Natural killer cell treated with Interleukin-12 subunit alpha and Interleukin-12 subunit beta and Interleukin-15 and Interleukin-18, amount 100 ng/mL, for 72 hours (primary cell): ENCODE data around the gene PRR36. TPM values are rescaled to one million over a fixed set of nuclear protein-coding genes. Genes with fewer than 3 reads are reported as not detected.

Source experiments
- ATAC-seq, 2 donors: fragments of 150-1000 bp; cut with Tn5 transposase in 1 of 2; sonication (Bioruptor Pico), chemical (Tn5 transposase) in 1 of 2; 2 replicates each; pipeline ENCODE4 v1.10.0; 2021
- DNase-seq: peaks from one replicate; pipeline ENCODE4 v3.0.0; 2022; ENCODE audit warnings: low spot score
- H3K27ac Mint-ChIP-seq, 2 donors: 1 replicate in 1 of 2; 2 replicates in 1 of 2; pipeline ENCODE4 v1.8.0; 2022; ENCODE audit warnings: mixed read lengths in 2 of 2, mild to moderate bottlenecking in 1 of 2, moderate library complexity in 1 of 2
- H3K27me3 Mint-ChIP-seq, 2 donors: 1 replicate in 1 of 2; 2 replicates in 1 of 2; pipeline ENCODE4 v1.8.0; 2022; ENCODE audit warnings: mixed read lengths in 2 of 2
- H3K36me3 Mint-ChIP-seq: one replicate; pipeline ENCODE4 v1.8.0; 2022; ENCODE audit warnings: mixed read lengths
- H3K4me1 Mint-ChIP-seq, 2 donors: 1 replicate in 1 of 2; 2 replicates in 1 of 2; pipeline ENCODE4 v1.8.0; 2022; ENCODE audit warnings: low read depth in 2 of 2, mixed read lengths in 2 of 2, mild to moderate bottlenecking in 1 of 2
- H3K4me3 Mint-ChIP-seq: one replicate; pipeline ENCODE4 v1.8.0; 2022; ENCODE audit warnings: mixed read lengths
- H3K9me3 Mint-ChIP-seq: 2 replicates; pipeline ENCODE4 v1.8.0; 2022; ENCODE audit warnings: mixed read lengths
- total RNA-seq, 2 donors: library from RNA; stranded (reverse); gene quantifications; one replicate each; pipeline ENCODE4 v1.2.3, GENCODE V29; 2022

Gene PRR36
- total RNA-seq, 2 donors from 2014 or later = not detected

GRCh38 chr19:7916955-7917266 is 42.7 kb upstream of the PRR36 start:
- Mint-ChIP-seq H3K27ac (no peak overlapping the region), H3K27me3 (peaks cover 6 to 7% of the 10 kb centered on the region in 2 donors), H3K4me1 (peaks cover 14 to 21% of the 10 kb centered on the region in 2 donors), H3K9me3 (no peaks in the 10 kb centered on the region), H3K4me3 (peak overlapping the region; percentile 72), H3K36me3 (no peaks in the 10 kb centered on the region)
- DNase-seq = no peak
- ATAC-seq = no peak

GRCh38 chr19:7916103-7916954 is 42.1 kb upstream of the PRR36 start:
- Mint-ChIP-seq H3K27ac (no peak overlapping the region), H3K4me1 (peaks cover 14 to 21% of the 10 kb centered on the region in 2 donors), H3K4me3 (peak overlapping the region; percentile 72), H3K36me3 (no peaks in the 10 kb centered on the region), H3K9me3 (no peaks in the 10 kb centered on the region), H3K27me3 (peaks cover 6 to 7% of the 10 kb centered on the region in 2 donors)
- DNase-seq (no peak), ATAC-seq (peak in 1 of 2 donors; percentile 2)

- no peak for ATAC-seq
- Mint-ChIP-seq H3K4me1 (peaks cover 14 to 18% of the 10 kb centered on the region in 2 donors), H3K9me3 (no peaks in the 10 kb centered on the region), H3K4me3 (peak overlapping the region; percentile 72), H3K27ac (no peak overlapping the region), H3K27me3 (peaks cover 6 to 7% of the 10 kb centered on the region in 2 donors), H3K36me3 (no peaks in the 10 kb centered on the region)
- no peak for DNase-seq
Observed at GRCh38 chr19:7915250-7916102, 41.3 kb upstream of the PRR36 start.

- DNase-seq = no peak
- peaks cover 2 to 4% of the 10 kb centered on the region in 2 donors for H3K27me3 Mint-ChIP-seq
- H3K27ac Mint-ChIP-seq = no peak within 1 kb of the TSS
- ATAC-seq = no peak
- H3K4me3 Mint-ChIP-seq = peak within 1 kb of the TSS; percentile 72
- H3K36me3 Mint-ChIP-seq = no peaks in the 10 kb centered on the region
- H3K4me1 Mint-ChIP-seq = peaks cover 8 to 12% of the 10 kb centered on the region in 2 donors
- no peaks in the 10 kb centered on the region for H3K9me3 Mint-ChIP-seq
Observed at GRCh38 chr19:7914598-7915045, 40.4 kb upstream of the PRR36 start, which contains the start of gene TGFBR3L. Gene TGFBR3L (plus strand): TSS chr19:7914830.

- H3K36me3 Mint-ChIP-seq = no peaks in the 10 kb centered on the region
- DNase-seq (no peak), ATAC-seq (no peak)
- no peak overlapping the region for H3K4me3 Mint-ChIP-seq
- peaks cover 6 to 11% of the 10 kb centered on the region in 2 donors for H3K4me1 Mint-ChIP-seq
- no peak overlapping the region for H3K27ac Mint-ChIP-seq
- no peaks in the 10 kb centered on the region for H3K9me3 Mint-ChIP-seq
- peaks cover 0 to 3% of the 10 kb centered on the region in 2 donors for H3K27me3 Mint-ChIP-seq
Observed at GRCh38 chr19:7914099-7914498, 39.9 kb upstream of the PRR36 start.

GRCh38 chr19:7913652-7914051 is 39.5 kb upstream of the PRR36 start:
- ATAC-seq = no peak
- Mint-ChIP-seq H3K9me3 (no peaks in the 10 kb centered on the region), H3K36me3 (no peaks in the 10 kb centered on the region), H3K27ac (no peak overlapping the region), H3K4me3 (no peak overlapping the region), H3K27me3 (peaks cover 0 to 3% of the 10 kb centered on the region in 2 donors), H3K4me1 (peaks cover 6 to 11% of the 10 kb centered on the region in 2 donors)
- DNase-seq = no peak

GRCh38 chr19:7912697-7913564 is 38.7 kb upstream of the PRR36 start:
- Mint-ChIP-seq H3K27me3 (peaks cover 0 to 2% of the 10 kb centered on the region in 2 donors), H3K4me1 (peaks cover 2 to 9% of the 10 kb centered on the region in 2 donors), H3K4me3 (no peak overlapping the region), H3K36me3 (no peaks in the 10 kb centered on the region), H3K27ac (no peak overlapping the region), H3K9me3 (no peaks in the 10 kb centered on the region)
- DNase-seq = no peak
- ATAC-seq = no peak

GRCh38 chr19:7912144-7912696 is 38.0 kb upstream of the PRR36 start:
- Mint-ChIP-seq H3K4me1 (peaks cover 0 to 14% of the 10 kb centered on the region in 2 donors), H3K27ac (no peak overlapping the region), H3K9me3 (no peaks in the 10 kb centered on the region), H3K27me3 (no peaks in the 10 kb centered on the region), H3K36me3 (no peaks in the 10 kb centered on the region), H3K4me3 (no peak overlapping the region)
- ATAC-seq = no peak
- no peak for DNase-seq

- H3K4me3 Mint-ChIP-seq = no peak overlapping the region
- no peak for ATAC-seq
Observed at GRCh38 chr19:7911508-7912143, 37.4 kb upstream of the PRR36 start.

GRCh38 chr19:7910321-7911161 is 36.4 kb upstream of the PRR36 start:
- ATAC-seq = no peak
- no peaks in the 10 kb centered on the region for H3K9me3 Mint-ChIP-seq
- H3K4me1 Mint-ChIP-seq = peaks cover 5 to 23% of the 10 kb centered on the region in 2 donors
- H3K4me3 Mint-ChIP-seq = no peak overlapping the region
- no peak overlapping the region for H3K27ac Mint-ChIP-seq
- no peak for DNase-seq
- no peaks in the 10 kb centered on the region for H3K27me3 Mint-ChIP-seq
- H3K36me3 Mint-ChIP-seq = no peaks in the 10 kb centered on the region

More at GRCh38 chr19:7911508-7912143, 37.4 kb upstream of the PRR36 start:
- Mint-ChIP-seq H3K27ac (no peak overlapping the region), H3K36me3 (no peaks in the 10 kb centered on the region), H3K4me1 (peaks cover 0 to 17% of the 10 kb centered on the region in 2 donors), H3K27me3 (no peaks in the 10 kb centered on the region), H3K9me3 (no peaks in the 10 kb centered on the region)
- DNase-seq = no peak

GRCh38 chr19:7909471-7910067 is 35.4 kb upstream of the PRR36 start:
- no peak overlapping the region for H3K4me3 Mint-ChIP-seq
- H3K27me3 Mint-ChIP-seq = no peaks in the 10 kb centered on the region
- peaks cover 15 to 29% of the 10 kb centered on the region in 2 donors for H3K4me1 Mint-ChIP-seq
- DNase-seq = no peak
- ATAC-seq = no peak
- no peaks in the 10 kb centered on the region for H3K36me3 Mint-ChIP-seq
- H3K9me3 Mint-ChIP-seq = no peaks in the 10 kb centered on the region
- H3K27ac Mint-ChIP-seq = no peak overlapping the region
